NCI-H146 (cell line): ENCODE results near the gene MEAF6.

Experiments used
- DNase-seq: peaks from one replicate; lab custom pipeline; 2025; lab: John Stamatoyannopoulos, UW

MEAF6 gene

DNA sequence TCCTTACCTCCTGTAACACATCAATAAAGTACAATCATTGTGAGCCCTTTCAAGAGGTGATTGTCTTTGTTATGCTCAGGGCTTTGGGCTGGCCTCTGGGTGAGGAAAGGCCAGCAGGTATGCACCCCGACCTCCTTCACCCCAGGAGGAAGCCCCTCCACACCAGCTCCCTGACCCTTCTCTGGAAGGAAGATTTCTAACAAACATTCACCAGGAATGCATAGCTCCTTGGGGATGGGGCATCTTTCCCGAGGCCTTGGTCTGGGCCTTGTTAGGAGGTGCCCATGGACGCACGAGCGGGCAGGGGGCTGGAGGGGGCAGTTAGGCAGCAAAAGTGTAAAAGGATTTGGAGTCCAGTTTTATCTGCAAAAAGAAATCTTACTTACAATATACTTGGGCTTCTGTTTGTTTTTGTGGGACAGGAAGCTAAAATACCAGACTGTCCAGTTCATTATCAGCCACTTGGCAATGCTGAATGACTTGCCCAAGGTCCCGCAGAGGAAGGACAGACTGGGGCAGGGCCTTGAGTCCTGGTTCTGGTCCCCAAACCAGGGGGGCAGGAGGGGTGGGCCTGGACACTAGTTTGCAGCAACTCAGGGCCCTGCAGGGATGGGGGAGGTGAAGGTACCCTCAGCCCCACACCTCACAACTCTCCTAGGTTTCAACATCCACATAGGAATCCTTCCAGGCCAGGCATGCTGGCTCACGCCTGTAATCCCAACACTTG lies 30.1 kb downstream of the MEAF6 start:
- DNase-seq = no peak

DNA sequence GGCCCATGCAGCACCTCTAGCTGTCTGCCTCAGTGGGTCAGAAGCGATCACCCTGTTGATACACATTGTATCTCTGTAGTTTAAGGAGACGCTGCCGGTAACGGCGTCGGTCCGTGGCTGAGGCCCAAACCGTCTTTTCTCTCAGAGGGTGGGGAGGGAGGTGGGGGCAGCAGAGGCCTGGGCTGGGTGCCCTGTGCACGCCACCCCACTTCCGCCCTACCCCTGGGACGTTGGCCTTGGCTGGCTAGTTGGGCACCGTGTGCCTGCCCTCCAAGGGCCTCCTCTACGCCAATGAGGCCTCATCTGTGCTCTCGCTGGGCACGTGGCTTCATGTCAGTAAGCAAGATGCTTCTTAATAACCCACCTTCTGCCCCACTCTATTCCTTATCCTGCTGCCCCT lies 30.8 kb downstream of the MEAF6 start:
- DNase-seq = no peak

DNA sequence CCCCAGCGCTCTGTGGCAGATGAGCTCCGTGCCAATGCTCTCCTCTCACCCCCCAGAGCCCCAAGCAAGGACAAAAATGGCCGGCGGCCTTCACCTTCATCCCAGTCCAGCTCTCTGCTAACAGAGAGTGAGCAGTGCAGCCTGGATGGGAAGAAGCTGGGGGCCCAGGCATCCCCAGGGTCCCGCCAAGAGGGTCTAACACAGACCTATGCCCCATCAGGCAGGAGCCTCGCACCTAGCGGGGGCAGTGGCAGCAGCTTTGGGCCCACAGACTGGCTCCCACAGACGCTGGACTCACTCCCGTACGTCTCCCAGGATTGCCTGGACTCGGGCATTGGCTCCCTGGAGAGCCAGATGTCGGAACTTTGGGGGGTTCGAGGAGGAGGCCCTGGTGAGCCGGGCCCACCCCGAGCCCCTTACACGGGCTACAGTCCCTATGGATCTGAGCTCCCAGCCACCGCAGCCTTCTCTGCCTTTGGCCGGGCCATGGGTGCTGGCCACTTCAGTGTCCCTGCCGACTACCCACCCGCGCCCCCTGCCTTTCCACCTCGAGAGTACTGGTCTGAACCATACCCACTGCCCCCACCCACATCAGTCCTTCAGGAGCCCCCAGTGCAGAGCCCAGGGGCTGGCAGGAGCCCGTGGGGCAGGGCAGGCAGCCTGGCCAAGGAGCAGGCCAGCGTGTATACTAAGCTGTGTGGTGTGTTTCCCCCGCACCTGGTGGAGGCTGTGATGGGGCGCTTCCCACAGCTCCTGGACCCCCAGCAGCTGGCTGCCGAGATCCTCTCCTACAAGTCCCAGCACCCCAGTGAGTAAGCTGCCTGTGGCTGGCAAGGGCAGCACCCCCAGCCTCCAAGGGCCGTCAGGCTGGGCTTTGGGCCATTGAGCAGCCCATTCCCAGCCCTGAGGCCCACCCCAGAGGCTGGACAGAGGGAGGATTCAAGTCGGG lies 31.5 kb downstream of the MEAF6 start:
- DNase-seq = no peak

DNA sequence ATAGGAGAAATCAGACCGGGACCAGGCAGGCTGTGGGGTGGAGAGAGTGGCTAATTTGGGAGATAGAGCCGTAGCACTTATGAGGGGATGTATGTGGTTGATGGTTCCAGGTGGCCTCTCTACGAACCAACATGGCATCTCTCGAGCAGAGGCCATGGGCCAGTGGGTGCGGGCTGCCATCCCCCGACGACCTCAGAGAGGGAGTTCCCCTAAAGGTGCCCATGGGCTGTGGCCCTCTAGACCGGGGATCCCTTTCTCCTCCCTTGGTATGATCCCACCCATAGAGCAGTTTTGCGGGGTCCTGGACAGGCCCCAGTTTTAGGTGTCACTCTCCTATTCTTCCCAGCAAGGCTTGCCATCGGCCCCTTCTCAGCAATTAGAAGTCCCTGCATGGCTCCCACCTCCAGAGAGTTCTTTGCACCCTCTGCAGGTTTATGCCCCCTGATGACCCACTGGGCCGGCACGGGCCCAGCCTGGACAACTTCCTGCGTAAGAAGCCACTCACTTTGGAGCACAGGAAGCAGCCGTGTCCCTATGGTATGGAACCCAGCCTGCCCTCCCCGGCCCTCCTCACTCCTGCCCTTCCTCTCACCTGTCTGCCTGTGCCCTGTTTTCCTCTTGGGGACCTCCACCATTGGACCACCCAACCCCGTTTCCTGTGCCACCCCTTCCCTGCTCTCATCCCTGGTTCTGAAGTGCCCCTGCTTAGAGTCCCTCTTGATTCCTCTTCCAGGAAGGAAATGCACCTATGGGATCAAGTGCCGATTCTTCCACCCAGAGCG lies 32.4 kb downstream of the MEAF6 start:
- no peak for DNase-seq

DNA sequence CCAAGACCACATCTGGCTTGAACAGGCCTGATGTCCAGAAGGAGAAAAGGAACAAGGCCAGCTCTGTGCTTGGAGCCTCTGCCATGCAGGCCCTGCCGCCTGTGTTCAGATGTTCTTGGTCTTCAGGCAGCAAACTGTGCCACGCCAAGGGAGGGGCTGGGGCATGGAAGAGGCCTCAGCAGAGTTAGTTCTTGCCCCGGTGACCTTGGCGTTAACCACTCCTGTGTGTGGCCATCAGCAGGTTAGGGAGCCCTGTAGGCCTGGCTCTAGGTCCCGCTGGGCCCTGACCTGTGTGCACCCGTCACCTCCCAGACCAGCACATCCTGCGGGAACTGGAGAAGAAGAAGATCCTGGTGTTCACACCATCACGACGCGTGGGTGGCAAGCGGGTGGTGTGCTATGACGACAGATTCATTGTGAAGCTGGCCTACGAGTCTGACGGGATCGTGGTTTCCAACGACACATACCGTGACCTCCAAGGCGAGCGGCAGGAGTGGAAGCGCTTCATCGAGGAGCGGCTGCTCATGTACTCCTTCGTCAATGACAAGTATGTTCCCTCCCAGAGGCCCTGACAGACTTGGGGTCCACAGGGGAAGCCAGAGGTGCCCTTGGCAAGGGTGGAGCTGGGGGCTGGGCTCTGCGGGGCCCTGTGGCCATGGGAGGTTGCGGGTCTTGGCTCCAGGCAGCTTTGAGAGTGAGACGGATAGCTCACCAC lies 33.1 kb downstream of the MEAF6 start:
- no peak for DNase-seq

DNA sequence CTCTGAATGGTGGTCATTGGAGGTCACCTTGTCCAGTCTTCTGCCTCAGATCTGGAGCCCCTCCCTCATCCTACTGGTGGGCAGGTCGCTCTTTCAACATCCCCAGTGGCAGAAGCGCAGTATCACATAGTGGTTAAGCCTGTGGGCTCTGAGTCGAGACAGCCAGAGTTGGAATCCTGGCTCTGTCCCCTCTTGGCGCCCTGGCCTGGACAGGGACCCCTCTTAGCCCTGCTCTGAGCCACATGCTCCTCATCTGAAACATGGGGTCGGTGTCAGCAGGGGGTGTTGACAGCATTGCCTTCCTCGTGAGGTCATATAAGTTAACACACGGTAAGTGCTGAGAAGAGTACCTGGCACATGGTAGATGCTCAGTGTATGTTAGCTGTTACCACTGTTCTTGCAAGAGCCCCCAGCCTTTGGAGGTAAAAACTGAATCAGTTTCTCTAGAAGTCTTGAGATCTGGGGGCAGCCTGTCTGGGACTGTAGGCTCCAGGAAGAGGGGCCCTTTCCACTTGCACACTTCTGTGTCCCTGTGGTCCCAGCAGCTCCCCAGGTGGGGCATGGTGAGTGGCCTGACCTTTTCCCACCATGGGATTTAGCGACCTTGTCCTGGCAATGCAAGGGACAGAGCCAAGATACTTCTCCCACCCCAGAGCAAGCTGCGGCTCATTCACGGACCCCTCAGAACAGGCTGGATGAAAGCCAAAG lies 33.8 kb downstream of the MEAF6 start:
- no peak for DNase-seq

DNA sequence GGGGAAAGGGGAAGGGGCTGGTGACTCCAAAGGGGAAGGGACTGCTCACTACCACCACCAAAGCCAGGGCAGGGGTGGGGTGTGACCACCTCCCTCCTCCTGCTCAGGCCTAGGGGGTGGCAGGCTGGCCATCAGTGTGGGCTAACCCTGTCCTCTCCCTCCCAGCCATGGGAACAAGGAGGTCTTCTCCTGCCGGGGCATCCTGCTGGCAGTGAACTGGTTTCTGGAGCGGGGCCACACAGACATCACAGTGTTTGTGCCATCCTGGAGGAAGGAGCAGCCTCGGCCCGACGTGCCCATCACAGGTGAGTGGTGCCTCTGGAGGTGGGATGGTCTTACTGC lies 34.5 kb downstream of the MEAF6 start:
- DNase-seq = no peak

DNA sequence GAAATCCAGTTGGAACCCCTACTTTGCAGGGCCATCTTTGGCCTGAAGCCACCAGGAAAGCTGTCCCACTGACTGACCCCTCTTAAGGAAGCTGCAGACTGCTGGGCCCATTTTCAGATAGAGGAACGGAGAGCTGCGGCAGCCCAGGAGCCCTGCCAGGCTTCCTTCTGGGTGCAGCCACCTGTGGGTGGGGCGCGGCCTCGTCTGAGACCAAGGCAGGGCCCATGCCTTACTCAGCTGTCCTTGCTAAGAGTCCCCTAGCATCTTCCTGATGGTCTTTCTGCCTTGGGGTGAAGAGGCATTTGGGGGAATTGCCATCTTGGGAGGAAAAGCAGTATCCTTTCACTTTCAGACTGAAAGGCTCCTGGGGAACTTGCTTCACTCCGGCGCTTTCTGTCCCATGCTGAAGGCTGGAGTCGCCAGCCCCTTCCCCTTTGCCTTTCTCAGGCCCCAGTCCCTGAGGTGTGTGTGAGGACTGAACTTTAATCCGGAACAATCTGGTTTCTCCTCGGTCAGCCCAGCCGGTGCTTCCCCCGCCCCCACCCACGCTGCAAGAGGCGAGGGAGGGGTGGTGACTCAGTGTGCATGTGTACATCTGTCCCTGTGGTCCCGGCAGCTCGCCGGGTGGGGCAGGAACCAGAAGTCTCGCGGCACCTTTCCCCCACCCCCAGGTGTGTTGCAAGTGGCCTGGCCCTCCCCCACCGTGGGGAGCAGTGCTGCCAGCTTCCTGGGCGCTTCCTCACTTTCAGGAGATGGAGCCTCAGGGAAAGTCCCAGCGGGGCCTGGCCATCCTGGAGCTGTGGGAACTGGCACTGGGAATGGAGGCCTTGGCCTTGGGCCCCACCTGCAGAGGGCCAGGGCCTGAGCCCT lies 35.1 kb downstream of the MEAF6 start:
- no peak for DNase-seq

DNA sequence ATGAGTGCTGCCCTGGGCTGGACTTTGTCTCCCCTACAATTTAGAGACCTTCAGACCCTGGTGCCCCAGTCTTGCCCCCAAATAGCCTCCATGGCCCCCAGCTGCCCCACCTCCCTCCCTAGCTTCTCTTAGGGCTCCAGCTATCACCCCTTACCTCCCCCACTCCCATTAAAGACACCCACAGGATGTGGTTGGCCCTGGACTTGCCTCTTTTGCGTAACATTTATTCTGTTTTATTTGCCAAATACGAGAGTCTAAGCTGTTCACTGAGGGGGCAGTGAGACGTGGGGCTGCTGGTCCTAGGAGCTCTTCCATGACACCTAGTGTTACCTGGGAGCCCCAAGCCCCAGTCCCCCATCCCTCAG lies 35.7 kb downstream of the MEAF6 start:
- no peak for DNase-seq

DNA sequence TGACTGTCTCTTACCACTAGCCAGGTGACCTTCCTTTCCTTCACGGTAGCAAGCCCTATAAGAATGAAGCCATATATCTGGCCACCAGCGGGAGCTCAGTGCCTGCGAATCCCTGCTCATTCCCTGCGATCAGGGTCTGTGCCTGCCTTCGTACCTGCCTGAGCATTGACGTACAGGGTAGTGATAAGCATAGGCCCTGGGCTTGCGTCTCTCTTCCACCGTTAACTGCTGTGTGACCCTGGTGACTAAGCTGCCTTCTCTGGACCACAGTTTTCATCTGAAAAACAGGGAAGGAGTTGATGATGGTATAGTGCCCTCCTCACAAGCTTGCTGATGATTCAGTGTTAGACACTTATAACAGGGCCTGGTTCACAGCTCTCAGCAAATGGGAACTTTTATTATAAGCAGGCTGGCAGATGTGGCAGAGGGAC lies 36.1 kb downstream of the MEAF6 start:
- no peak for DNase-seq

DNA sequence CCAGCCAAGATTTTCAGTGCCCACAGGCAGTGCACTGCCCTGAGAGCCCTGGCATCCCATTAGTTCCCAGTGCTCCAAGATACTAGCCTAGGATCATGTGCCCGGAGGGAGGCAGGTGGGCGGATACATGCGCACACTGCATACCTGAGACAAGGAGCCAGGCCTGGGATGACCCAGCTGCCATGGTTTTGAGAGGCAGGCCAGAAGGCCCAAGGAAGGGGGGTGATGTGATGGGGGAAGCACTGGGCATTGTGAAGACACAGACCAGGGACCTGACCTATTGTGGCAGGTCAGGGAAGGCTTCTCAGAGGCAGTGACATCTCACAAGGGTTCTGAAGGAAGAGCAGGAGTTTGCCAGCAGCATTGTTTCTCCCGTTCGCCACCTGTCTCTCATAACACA lies 36.6 kb downstream of the MEAF6 start:
- DNase-seq = no peak

DNA sequence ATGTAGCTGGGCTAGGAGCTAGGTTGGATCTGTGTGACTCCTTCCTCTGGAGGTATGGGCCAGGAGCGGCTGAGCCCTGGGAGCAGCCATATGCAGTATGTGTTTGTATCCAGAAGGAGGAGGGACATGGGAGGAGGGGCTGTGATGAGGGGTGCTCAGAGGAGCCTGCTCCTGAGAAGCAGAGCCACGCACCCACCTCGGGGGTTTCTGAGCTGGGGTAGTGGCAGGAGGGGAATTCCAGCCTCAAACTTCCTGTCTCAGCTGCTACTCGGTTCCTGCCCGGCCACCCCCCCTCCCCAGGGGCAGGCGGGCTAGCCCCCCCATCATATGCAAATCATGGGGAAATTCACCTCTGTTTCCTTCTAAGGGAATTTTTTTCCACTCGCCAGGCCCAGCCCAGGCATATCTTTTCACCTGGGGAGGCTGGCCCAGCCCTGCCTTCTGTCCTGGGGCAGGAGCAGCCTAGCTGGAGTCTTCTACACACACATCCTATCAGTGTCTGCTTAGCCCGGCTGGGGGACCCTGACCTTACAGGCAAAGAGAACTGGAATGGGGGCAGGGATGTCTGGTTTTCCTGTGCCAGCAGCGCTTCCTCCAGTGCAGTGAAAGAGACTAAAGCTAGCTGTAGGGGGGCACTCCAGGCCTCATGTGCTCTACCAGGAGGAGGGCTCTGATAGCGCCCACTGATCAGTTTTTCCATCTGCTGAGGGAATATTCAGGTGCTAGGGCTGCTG lies 37.2 kb downstream of the MEAF6 start:
- no peak for DNase-seq

DNA sequence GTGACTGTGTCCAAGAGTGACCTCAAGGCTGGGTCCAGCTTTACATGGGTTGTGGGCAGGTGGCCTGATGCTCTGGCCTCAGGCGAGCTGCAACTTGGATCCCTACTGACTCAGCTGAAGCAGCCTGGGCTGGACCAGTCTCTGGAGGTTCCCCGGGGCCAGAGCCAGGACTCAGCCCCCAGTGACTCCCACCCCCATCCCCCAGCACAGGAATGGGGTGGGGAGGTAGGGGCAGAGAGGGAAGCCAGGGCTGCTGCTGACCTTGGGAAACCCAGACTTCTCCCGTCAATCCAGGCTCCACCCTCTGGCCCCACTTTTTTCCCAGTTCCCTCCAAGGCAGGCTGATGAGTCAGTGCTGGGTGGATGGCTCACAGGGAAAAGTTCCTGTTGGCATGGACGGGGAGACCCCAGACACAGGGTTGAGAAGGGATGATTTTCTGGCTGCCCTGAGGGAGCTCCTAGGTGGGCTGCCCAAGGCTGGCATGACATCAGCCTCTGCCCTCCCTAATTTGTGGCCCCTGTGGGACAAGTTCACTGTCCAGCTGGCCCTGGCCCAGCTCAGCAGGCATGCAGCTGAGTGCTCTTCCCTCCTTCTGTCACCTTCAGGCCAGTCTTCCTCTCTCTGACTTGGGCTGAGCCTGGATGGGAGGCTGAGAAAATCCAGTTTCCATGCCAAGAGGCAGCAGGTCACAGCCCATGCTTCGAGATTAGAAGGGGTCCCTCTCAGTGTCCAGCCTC lies 37.9 kb downstream of the MEAF6 start:
- DNase-seq = no peak

DNA sequence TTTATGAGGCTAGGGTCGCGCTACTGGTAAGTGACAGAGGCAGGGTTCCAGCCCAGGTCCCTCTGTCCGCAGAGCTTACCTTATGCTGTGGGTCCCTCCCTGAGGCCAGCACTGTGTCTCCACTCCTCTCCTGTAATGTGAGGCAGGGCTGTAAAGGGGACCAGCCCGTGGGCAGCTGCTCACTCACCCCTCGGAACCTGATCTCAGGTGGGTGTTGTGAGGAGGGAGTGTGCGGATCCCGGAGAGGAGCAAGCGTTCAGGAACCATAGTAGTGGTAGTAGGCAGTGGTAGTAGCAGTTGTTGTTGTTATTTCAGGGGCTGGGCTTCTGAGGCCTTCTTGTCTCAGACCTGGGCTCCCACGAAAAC lies 38.5 kb downstream of the MEAF6 start:
- no peak for DNase-seq

DNA sequence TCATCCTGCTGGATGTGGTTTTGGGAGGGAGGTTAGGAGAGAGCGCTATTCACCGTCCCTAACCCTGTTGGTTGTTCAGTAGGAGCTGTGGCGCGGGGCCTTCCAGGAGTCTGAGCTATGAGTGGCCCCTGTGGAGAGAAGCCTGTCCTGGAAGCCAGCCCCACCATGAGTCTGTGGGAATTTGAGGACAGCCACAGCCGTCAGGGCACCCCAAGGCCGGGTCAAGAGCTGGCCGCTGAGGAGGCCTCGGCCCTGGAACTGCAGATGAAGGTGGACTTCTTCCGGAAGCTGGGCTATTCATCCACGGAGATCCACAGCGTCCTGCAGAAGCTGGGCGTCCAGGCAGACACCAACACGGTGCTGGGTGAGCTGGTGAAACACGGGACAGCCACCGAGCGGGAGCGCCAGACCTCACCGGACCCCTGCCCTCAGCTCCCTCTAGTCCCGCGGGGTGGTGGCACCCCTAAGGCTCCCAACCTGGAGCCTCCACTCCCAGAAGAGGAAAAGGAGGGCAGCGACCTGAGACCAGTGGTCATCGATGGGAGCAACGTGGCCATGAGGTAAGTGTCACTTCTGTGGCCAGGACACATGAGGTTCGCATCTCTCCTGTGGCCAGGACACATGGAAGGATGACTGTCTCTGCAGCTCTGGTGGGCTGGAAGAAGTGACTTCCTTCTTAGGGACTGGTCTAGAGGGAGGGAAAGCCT lies 39.0 kb downstream of the MEAF6 start:
- no peak for DNase-seq

DNA sequence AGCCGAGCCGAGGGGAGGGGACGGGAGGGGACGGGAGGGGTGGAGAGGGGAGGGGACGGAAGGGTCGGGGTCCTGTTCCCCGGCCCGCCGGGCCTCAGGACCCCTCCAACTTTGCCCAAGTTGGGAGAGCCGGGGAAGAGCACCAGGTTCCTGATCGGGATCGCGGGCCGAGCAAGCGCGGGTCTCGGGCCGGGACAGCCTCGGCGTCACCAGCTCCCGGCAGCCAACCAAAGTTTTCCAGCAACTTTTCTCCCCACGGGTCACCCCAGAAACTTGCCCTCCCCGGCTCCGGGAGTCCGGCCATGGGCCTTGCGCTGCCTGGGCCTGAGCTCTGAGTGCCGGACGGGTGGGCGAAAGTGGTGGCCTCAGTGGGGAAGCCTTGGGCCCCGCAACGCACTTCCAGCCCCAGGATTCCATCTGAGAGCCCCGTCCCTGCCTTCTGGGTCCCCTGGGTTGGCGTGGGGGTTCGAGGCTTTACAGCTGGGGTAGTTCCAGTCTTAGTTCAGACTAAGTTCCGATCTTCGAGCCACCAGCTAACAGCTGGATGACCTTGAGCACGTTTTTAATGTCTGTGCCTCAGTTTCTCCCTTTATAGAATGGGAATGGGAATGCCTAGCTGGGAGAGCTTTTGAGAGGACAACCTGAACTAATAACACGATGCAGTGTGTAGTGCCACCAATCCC lies 39.7 kb downstream of the MEAF6 start:
- DNase-seq = no peak

DNA sequence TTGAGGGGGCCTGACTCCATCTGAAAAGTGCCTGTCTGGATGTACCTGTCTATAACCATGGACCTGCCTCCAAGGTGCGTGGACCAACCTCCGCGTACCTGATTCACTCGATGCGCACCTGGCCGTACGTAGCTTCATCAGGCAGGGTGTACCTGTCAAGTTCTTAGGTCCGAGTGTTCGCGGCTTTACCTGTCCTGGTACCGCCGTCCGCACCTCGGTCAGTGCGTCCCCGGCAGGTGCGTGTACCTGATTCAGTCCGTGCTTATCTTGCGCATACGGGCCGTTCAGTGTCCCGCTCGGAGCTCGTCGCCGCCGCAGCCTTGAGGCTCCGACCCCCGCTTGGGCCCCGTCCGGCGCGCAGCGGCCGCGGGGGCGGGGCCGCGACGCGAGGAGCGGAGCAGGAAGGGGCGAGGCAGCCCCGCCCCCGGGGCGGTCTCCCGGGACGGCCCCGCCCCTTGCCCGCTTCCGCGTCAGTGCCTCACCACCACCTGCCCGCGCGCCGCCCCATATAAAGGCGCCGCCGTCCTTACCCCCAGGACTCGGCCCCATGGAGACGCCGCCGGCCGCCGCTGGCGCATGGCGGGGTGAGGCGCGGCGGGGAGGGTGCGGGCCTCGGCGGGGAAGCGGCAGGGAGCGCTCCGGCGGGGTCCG lies 40.4 kb downstream of the MEAF6 start, which contains the start of gene ZC3H12A:
TSS of gene ZC3H12A (plus strand) at position 535 of the 651 bp plus-strand sequence. CDS start 917 bp downstream, outside the sequence.
- peak; percentile 76 for DNase-seq
